IMR-90 (cell line): Measurements from ENCODE around the gene ZFP92.

Experiments
- CEBPB ChIP-seq: IDR thresholded peaks from 2 replicates; pipeline ENCODE4 v1.6.1; 2012; ENCODE audit warnings: low read depth, low read length, improper control_type of control experiment
- POLR2A ChIP-seq: IDR thresholded peaks from 2 replicates; pipeline ENCODE4 v1.6.1; 2012; ENCODE audit warnings: mild to moderate bottlenecking, low read depth, low read length
- RAD21 ChIP-seq: IDR thresholded peaks from 2 replicates; pipeline ENCODE4 v1.6.1; 2012; ENCODE audit warnings: low read length, improper control_type of control experiment
- TF ChIP-seq, protein P1 (sequence below): conservative IDR thresholded peaks from 2 replicates; pipeline ENCODE4 v1.5.1; 2012; ENCODE audit warnings: mild to moderate bottlenecking, low read depth, low read length, improper control_type of control experiment
- TF ChIP-seq, protein P2 (sequence below): fragments of 150-350 bp; IDR thresholded peaks from 2 replicates; pipeline ENCODE4 v1.6.1; 2017; ENCODE audit warnings: mild to moderate bottlenecking, antibody characterized with exemption, low read length, low read depth

DNA sequence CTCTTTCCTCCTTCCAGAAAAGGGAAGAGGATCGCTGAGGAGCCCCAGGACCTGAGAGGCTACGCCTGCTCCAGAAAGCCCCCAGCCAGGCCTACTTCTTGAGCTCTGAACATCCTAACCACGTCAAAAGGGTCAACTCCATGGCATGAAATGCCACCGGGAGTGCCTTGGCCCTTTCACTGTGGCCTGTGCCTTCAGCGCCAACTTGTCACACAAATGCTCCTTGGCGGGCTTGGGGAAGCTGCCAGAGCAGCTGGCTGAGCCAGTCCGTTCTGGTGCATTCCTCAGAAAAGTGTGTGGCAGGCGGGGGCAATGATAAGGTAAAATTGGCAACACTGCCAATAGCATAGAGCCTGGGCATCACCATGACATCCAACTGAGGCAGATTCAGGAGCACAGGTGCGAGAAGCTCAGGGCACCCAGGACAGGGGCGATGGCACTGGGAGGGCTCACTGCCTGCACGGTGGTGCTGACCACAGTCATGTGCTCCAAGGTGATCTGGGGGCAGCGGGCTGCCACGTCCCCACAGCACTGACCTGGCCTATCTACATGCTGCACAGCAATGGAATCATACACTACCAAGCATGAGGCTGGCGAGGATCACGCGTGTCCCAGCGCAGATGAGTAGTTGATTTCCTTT, 46.7 kb downstream of the ZFP92 start:
- TF ChIP-seq, protein P1, sequence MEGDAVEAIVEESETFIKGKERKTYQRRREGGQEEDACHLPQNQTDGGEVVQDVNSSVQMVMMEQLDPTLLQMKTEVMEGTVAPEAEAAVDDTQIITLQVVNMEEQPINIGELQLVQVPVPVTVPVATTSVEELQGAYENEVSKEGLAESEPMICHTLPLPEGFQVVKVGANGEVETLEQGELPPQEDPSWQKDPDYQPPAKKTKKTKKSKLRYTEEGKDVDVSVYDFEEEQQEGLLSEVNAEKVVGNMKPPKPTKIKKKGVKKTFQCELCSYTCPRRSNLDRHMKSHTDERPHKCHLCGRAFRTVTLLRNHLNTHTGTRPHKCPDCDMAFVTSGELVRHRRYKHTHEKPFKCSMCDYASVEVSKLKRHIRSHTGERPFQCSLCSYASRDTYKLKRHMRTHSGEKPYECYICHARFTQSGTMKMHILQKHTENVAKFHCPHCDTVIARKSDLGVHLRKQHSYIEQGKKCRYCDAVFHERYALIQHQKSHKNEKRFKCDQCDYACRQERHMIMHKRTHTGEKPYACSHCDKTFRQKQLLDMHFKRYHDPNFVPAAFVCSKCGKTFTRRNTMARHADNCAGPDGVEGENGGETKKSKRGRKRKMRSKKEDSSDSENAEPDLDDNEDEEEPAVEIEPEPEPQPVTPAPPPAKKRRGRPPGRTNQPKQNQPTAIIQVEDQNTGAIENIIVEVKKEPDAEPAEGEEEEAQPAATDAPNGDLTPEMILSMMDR, result no peak
- TF ChIP-seq CEBPB (no peak), POLR2A (no peak), RAD21 (no peak)
- TF ChIP-seq, protein P2, sequence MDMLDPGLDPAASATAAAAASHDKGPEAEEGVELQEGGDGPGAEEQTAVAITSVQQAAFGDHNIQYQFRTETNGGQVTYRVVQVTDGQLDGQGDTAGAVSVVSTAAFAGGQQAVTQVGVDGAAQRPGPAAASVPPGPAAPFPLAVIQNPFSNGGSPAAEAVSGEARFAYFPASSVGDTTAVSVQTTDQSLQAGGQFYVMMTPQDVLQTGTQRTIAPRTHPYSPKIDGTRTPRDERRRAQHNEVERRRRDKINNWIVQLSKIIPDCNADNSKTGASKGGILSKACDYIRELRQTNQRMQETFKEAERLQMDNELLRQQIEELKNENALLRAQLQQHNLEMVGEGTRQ, result no peak
